Esophagus muscularis mucosa (tissue), 4 donors: Measurements from ENCODE around the gene ACAT2.

ENCODE experiments used
- CTCF ChIP-seq, 3 experiments: fragments of 200-600 bp in 2 of 3; fragments of 450-650 bp in 1 of 3; sonication (generic) in 2 of 3; IDR thresholded peaks; one replicate each; pipeline ENCODE4 v1.5.1; 2017 to 2019; ENCODE audit warnings: antibody characterized with exemption in 3 of 3, mild to moderate bottlenecking in 2 of 3, moderate library complexity in 1 of 3
- EP300 ChIP-seq: sonication (generic); formaldehyde crosslinking; IDR thresholded peaks from one replicate; pipeline ENCODE4 v1.6.1; 2017; ENCODE audit warnings: antibody characterized with exemption
- POLR2A ChIP-seq: fragments of 450-650 bp; IDR thresholded peaks from one replicate; pipeline ENCODE4 v1.6.1; 2017; ENCODE audit warnings: antibody characterized with exemption, moderate library complexity, mild to moderate bottlenecking, low read depth
- POLR2AphosphoS5 ChIP-seq, 2 donors: sonication (generic); formaldehyde crosslinking; IDR thresholded peaks; one replicate each; pipeline ENCODE4 v1.6.1; 2017; ENCODE audit warnings: antibody characterized with exemption in 2 of 2

- TF ChIP-seq CTCF (IDR thresholded peaks at IDR 0.05) (no peak), POLR2A (no peak), EP300 (no peak), POLR2AphosphoS5 (IDR thresholded peaks at IDR 0.05) (no peak)
These were observed 38.6 kb upstream of the ACAT2 start for GRCh38 chr6:159723259-159723658.
